HG02973 (cell line): ENCODE data around the gene SH3RF3.

ENCODE experiments used
- ATAC-seq: cut with Tn5 transposase; IDR thresholded peaks from one replicate; pipeline ENCODE4 v1.9.1; 2021; ENCODE audit warnings: moderate library complexity; ENCODE audit not compliant: unreplicated experiment

Gene SH3RF3

GRCh38 chr2:109258376-109258775, 129.4 kb downstream of the SH3RF3 start:
- no peak for ATAC-seq

DNA sequence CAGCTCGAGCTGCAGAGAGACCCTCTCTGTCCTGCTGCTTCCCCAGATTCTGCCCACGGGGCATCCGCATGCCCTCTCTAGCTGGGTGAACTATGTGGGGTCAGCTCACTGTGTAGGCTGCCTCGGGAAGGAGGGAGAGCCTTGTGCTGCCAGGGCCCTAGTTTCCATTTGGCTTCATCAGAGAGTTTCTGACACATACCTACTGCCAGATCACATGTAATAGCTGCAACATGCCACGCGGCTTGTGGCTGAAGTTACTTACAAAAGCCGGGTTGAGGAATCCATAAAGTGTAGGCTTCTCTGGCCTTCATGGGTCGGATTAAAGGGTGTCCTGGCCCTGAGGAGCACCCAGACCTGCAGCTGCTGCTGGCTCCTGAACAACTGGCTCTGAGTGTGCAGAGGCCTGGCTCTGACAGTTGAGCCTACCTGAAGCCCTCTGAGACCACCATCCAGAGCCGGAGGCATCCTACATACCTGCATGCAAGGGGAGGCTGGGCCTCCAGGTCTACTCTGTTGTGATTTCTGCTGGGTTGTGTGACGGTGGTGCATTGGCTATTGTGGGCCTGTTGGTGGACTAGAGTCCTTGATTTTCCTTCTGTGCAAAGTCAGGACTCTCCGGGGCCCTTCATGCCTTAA, 130.0 kb downstream of the SH3RF3 start:
- no peak for ATAC-seq

- ATAC-seq = no peak
Observed at GRCh38 chr2:109259671-109260070, 130.7 kb downstream of the SH3RF3 start.

GRCh38 chr2:109260116-109260855, 131.3 kb downstream of the SH3RF3 start:
- no peak for ATAC-seq

DNA sequence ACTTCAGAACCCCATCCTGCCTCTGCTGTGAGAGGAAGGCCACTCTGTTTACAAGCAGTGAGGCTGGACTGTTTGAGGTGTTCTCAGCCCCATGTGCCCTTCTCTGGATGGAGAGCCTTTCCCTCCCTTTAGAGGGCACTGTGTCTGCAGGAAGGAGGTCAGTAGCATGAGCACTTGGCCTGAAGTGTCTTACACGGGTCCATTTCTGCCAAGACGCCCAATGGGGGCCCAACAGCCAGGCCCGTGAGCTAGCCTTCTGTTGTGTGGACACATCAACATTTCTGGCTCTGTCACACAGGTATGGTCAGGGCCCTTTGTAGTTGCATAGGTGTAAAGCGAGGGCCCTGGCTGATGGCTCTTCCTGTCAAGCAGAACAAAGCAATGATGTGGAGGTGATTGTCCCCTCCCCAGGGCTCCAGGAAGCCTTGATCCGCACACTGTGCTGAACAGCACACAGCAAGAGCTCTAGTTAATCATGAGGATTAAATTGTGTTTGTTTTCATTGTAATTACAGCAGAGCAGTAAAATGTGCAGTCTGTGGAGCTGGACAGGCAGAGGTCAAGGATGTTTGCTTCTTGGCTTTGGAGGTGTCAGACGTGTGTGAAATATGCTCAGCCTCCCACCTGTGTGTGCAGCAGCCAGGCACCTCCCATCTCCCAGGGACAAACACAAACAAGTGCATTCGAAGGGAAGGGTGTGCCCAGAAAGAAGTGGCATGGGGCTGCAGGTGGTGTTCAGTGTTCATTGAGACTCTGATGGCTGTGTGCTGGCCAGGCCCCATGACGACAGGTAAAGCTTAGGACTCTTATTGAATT, 132.1 kb downstream of the SH3RF3 start:
- ATAC-seq = no peak

DNA sequence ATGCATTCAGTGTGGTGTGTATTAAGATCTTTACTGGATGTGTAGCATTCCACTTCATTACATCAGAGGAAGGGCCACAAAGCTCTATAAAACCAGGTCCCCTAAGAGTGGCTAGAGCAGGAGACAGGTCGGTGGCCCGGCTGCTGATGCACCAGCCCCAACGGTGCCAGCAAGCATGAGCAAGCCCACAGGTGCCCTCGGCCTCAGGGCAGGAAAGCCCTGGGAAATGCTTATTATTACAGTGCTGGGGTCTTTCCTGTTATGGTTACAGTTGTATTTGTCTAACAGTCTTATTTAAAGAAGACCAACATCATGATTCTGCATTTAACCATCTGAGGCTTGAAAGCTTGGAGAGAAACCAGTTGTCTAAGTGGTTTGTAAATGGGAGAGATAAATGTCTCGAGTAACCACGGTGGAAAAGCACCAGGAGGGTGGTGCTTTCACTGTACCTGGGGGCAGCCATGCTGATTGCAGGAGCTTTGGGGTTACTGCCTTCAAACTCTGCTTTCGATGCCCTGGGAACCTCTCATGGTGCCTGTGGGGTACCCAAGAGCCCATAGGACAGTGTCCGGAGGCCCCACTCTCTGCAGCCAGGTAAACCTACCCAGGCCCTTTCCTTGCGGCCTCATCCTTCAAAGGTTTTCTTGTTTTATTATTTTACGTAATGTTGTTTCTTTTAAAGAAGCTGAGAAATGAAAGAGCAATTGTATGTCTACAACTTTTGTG, 133.1 kb downstream of the SH3RF3 start:
- no peak for ATAC-seq

- no peak for ATAC-seq
Observed at GRCh38 chr2:109264595-109265328, 135.8 kb downstream of the SH3RF3 start.

DNA sequence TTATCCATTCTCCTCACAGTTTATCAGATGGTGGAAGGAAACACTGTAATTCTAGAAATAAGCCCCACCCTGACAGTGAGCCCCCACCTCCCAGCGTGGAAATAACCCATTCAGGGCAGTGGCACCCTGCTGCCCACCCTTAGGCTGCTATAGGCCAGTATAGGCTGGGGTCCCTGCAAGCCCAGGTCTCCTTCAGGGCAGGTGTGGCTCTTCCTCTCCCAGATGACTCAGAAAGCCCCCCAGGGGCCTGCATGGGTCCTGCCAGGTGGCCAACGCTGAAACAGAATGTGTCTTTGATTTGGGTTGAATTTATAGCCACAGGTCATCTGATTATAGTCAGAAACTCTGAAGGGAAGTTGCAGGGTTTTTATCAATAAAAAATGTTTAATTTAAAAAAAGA, 136.4 kb downstream of the SH3RF3 start:
- ATAC-seq = no peak

GRCh38 chr2:109265953-109266352, 136.9 kb downstream of the SH3RF3 start:
- no peak for ATAC-seq

GRCh38 chr2:109266496-109266895, 137.5 kb downstream of the SH3RF3 start:
- ATAC-seq = no peak

- no peak for ATAC-seq
Observed at GRCh38 chr2:109266998-109267854, 138.2 kb downstream of the SH3RF3 start.

DNA sequence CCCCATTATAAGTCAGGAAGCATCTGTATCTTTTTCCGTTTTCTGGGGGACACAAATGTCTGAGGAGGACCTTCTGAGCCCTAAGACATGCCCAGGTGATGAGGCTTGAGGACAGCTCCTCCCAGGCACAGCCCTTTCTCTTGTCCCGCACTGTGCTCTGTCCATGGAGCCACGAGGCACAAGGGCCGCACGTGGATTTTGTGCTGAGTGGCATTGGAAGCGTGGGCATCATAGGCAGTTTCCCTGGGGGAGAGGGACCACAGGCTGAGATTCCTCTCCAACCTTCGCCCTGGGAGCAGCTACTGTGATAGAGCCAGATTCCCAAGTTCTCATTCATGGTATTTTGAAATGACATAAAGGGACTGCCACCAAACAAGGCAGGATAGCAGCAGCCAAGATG, 139.9 kb downstream of the SH3RF3 start:
- no peak for ATAC-seq

DNA sequence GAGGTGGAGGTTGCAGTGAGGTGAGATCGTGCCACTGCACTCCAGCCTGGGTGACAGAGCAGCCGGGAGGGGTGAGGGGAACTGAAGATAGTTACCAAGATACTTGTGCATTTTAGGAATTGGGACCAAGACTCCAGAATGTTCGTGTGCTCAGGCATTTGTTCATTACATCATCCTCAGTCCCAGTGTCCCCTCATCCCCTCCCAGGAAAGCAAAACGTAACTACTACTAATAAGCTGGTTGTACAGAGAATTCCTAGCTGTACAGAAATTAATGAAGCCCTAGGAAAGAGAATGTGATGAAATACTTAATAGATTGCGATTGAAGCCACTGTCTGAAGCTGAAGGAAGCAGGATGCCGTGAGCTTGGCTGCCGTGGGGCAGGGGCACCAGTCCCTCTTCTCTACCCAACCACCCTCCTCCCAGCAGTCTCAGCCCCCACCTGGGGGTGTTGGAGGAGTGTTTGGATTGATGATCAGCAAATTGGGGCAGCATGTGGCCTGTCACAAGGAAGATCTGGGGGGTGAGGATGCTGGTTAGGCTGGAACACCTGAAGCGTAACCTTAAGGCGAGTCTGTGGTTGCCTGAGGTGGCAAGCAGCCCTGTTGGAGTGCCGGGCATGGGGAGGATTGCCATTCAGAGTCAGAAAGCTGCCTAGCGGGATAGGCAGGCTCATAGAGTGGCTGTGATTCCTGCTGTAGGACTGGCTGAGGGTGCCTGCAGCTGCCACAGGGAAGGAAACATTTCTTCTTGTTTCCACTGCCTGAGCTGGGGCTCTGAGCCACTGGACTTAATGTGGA, 140.9 kb downstream of the SH3RF3 start:
- no peak for ATAC-seq

GRCh38 chr2:109270505-109271312, 141.7 kb downstream of the SH3RF3 start:
- ATAC-seq = no peak

DNA sequence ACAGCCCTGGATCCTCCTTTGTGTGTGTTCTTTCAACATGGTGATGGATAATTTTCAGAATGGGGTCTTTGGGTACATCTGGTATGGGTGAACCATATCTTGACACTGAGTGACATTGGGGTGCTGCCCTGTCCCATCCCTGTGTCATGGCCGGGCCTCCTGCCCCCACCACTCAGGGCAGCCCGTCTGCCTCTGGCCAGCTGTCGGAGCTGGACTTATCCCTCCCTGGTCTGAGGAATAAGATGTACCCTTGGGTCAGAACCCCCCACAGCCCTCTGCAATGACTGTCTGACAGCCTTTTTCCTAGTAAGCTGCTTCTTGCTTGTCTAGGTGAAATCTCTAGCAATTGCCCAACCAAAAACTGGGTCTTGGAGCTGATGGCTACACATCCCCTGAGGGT, 142.9 kb downstream of the SH3RF3 start:
- ATAC-seq = no peak

DNA sequence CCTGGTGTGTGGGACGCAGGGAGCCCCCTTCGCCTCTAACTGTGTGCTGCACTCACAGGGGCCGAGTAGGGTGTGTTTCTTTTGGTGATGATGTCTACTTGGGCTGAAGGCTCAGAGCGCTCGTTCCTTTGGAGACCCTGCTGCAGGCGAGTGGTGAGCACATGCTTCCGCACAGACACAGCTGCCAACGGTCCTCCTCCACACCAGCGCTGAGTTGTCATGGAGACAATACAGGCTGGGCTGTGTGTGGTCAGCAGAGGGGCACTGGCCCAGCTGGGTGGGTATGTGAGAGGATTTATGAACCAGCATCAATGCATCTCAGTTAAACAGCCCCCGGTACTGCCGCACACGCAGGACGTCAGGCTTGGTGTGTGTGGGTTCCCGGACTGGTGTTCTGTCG, 143.5 kb downstream of the SH3RF3 start:
- no peak for ATAC-seq

- no peak for ATAC-seq
Observed at GRCh38 chr2:109275120-109276012, 146.4 kb downstream of the SH3RF3 start.
